GM18526 (cell line): ENCODE data around the gene ATF5.
A peak's percentile ranks its signal among the peaks of the same experiment; 100 is the strongest.

ENCODE experiments used
- POLR2A ChIP-seq: IDR thresholded peaks from 3 replicates; pipeline ENCODE4 v1.6.1; 2011; ENCODE audit not compliant: insufficient read length; ENCODE audit errors: extremely low read depth

Gene ATF5, protein sequence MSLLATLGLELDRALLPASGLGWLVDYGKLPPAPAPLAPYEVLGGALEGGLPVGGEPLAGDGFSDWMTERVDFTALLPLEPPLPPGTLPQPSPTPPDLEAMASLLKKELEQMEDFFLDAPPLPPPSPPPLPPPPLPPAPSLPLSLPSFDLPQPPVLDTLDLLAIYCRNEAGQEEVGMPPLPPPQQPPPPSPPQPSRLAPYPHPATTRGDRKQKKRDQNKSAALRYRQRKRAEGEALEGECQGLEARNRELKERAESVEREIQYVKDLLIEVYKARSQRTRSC

GRCh38 chr19:49929121-49929610 is at the start of gene ATF5, which contains the start of gene NUP62:
TSS of gene ATF5 (plus strand) at chr19:49929205. CDS start at chr19:49930851, 1,646 bp downstream.
TSS of gene NUP62 (minus strand) at chr19:49929504. CDS start at chr19:49909807, 19,697 bp downstream.
- TF ChIP-seq POLR2A: peak; percentile 93

GRCh38 chr19:49879243-49879963 is 49.6 kb upstream of the ATF5 start:
- TF ChIP-seq POLR2A: no peak

GRCh38 chr19:49880162-49880869 is 48.7 kb upstream of the ATF5 start:
- no peak for TF ChIP-seq POLR2A

DNA sequence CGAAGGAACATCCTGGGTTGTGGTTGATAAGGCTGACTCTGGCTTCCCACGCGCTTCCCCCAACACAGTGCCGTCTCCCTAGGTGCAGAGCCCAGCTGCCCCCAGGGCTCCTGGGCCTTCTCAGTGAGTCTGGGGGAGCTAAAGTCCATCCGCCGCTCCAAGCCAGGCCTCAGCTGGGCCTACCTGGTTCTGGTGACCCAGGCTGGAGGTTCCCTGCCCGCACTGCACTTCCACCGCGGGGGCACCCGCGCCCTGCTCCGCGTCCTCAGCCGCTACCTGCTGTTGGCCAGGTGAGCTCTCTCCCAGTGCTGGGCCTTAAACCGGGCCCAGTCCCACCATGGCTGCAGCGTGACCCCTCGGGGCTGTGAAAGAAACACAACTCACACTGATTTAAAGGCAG is 47.8 kb upstream of the ATF5 start:
- no peak for TF ChIP-seq POLR2A

GRCh38 chr19:49881672-49882394 is 47.2 kb upstream of the ATF5 start:
- TF ChIP-seq POLR2A: no peak

- TF ChIP-seq POLR2A: no peak
These were observed 46.4 kb upstream of the ATF5 start for GRCh38 chr19:49882643-49883042.

DNA sequence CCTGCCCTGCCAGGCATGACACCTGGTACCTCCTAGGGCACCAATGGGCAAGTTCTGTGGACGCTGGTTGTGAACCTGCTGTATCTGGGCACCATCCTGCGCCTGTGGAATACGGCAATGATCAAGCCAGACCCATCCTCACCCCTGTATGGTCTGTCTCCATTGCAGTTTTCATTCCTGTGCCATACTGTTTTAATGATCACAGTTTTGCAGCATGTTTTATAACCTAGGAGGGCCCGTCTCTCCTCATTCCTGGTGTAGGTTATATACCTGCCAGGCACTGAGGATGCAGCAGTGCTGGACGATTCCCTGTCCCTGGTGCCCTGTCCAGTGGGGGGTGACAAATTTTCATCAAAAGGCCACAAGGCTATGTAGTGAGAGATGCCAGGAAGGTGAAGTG is 45.9 kb upstream of the ATF5 start:
- TF ChIP-seq POLR2A: no peak

GRCh38 chr19:49884109-49884508 is 44.9 kb upstream of the ATF5 start:
- TF ChIP-seq POLR2A: no peak

DNA sequence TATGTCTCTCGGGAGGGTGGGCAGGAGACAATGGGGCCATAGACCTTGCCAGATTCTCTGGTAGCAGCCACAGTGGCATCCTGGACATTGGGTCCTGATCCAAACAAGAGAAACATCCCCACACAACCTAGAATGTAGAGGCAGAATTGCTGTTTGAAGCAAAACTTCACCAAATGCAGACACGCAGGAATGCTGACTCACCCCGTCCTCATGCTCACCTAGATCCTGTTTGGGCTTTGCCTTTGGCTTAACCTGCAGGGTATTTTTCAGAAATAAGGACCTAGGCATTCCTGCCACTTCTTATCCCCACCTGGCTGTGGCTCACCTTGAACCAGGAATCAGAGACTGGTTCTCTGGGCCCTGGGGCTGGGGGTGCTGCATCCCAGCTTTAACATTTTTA is 44.2 kb upstream of the ATF5 start:
- TF ChIP-seq POLR2A: no peak

- peak; percentile 11 for TF ChIP-seq POLR2A
These were observed 41.9 kb upstream of the ATF5 start for GRCh38 chr19:49887037-49887664.

GRCh38 chr19:49887665-49888509 is 41.1 kb upstream of the ATF5 start:
- TF ChIP-seq POLR2A: no peak

DNA sequence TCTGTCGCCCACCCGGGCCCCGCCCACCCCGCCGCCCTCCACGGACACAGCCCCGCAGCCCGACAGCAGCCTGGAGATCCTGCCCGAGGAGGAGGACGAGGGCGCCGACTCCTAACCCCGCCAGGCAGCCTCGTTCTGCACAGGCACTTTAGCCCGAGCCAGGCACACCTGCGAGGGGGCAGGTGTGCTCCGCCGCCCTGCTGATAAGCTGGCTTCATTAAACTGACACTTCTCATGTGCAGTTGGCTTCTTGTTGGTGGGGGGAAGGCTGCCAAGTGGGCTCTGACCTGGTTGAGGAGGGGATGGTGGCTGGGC is 40.5 kb upstream of the ATF5 start:
- no peak for TF ChIP-seq POLR2A

DNA sequence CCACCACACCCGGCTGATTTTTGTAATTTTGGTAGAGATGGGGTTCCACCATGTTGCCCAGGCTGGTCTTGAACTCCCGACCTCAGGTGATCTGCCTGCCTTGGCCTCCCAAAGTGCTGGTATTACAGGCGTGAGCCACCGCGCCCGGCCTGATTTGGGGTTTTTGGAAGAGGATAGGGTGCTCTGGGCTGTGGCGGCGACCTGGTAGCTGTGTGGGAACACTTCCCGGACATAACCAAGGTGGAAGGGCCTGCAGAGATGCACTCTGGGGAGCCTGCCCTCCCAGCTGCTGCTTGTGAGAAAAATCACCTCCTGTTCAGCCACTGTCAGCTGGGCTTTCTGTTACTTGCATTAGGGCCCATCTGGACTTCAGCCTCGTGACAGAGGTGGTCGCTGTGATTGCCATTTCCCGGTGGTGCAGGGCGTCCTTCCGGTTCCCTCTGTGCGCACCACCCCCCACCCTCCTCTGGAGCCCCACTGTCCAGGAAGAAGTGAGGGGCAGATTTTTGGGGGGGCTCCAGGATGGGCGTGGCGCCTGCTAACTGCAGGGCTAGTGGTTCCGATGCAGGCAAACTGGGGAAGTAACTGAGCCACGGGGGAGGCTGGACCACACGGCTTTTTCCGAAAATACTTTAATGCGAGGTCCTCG is 39.8 kb upstream of the ATF5 start:
- TF ChIP-seq POLR2A: no peak
